Mucosa of rectum (tissue), 2 donors: ENCODE measurements around the gene MACROD2.

Experiments
- H3K27ac ChIP-seq, 2 donors: one replicate each; pipeline ENCODE4 v1.7.0; 2013; ENCODE audit warnings: inconsistent platforms in 2 of 2, low read depth in 2 of 2, low read length in 2 of 2
- H3K27me3 ChIP-seq, 2 donors: one replicate each; pipeline ENCODE4 v1.7.0; 2013; ENCODE audit warnings: low read length in 2 of 2; ENCODE audit not compliant: control insufficient read depth in 2 of 2, insufficient read depth in 2 of 2
- H3K36me3 ChIP-seq, 2 donors: one replicate each; pipeline ENCODE4 v1.7.0; 2013; ENCODE audit warnings: low read length in 2 of 2; ENCODE audit not compliant: control insufficient read depth in 2 of 2, insufficient read depth in 2 of 2
- H3K4me1 ChIP-seq, 2 donors: one replicate each; pipeline ENCODE4 v1.7.0; 2013; ENCODE audit warnings: low read length in 2 of 2, mild to moderate bottlenecking in 1 of 2; ENCODE audit not compliant: control insufficient read depth in 2 of 2, insufficient read depth in 2 of 2
- H3K4me3 ChIP-seq, 2 donors: one replicate each; pipeline ENCODE4 v1.7.0; 2013; ENCODE audit warnings: low read length in 2 of 2
- H3K9ac ChIP-seq, 2 donors: one replicate each; pipeline ENCODE4 v1.7.0; 2013; ENCODE audit warnings: low read length in 2 of 2, low read depth in 1 of 2, mild to moderate bottlenecking in 1 of 2
- H3K9me3 ChIP-seq, 2 donors: one replicate each; pipeline ENCODE4 v1.7.0; 2013; ENCODE audit warnings: low read length in 2 of 2; ENCODE audit not compliant: control insufficient read depth in 2 of 2
- donor health status: healthy.
- donor health status: Normal muscosa, but diverticular disease.

MACROD2 gene

DNA sequence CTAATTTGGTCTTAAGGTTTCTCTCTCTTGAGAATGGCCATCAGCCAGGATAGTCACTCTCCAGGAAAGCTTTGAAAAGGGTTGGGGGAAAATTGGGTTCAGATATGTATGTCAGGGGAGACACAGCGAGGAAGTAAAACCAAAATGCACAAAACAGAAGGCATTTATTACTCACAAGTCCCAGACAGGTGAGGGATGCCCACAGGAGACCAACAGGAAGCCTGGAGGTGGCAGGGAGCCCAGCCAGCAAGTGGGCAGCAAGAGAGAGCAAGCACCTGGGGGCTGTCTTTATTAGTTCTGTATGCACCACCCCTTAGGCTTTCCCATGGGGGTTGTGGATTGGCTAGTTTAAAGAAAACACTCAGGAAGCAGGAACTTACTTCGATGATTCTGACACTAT, 1870.2 kb downstream of the MACROD2 start:
- Histone ChIP-seq H3K9ac (no peak overlapping the region), H3K4me1 (no peaks in the 10 kb centered on the region), H3K36me3 (no peaks in the 10 kb centered on the region), H3K4me3 (no peak overlapping the region), H3K27ac (no peak overlapping the region), H3K9me3 (no peaks in the 10 kb centered on the region), H3K27me3 (no peaks in the 10 kb centered on the region)

DNA sequence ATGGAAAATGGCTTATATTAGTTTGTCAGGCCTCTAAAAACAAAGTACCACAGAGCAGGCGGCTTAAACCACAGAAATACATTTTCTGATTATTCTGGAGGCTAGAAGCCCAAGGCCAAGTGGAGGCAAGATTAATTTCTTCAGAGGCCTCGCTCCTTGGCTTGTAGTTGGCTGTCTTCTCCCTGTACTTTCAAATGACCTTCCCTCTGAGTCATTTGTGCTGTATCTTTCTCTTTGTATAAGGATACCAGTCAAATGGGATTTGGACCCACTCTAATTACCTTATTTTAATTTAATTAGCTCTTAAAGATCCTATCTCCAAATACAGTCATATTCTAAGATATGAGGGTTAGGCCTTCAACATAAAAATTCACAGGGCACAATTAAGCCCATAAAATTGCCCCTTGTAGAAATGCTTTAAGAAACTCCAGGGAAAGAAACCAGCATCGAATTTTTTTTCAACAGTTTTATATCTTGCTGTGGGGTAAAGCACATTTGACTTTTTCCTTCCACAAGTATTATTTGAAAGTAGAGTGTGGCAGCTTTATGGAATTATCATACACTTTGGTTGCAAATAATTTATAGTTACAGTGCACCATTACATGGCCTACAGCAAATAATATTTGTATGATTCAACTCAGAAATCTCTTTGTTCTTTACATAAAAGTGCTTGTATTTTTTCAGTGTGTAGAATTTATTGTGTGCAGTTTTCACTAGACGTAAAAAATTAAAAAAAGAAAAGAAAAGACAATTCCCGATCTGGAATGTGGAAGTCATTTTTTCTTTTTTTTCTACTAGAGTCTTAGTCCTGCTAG, 1871.8 kb downstream of the MACROD2 start:
- H3K4me3 ChIP-seq, result no peak overlapping the region
- no peak overlapping the region for H3K27ac ChIP-seq
- no peaks in the 10 kb centered on the region for H3K27me3 ChIP-seq
- no peaks in the 10 kb centered on the region for H3K9me3 ChIP-seq
- no peak overlapping the region for H3K9ac ChIP-seq
- H3K4me1 ChIP-seq, result no peaks in the 10 kb centered on the region
- no peaks in the 10 kb centered on the region for H3K36me3 ChIP-seq

DNA sequence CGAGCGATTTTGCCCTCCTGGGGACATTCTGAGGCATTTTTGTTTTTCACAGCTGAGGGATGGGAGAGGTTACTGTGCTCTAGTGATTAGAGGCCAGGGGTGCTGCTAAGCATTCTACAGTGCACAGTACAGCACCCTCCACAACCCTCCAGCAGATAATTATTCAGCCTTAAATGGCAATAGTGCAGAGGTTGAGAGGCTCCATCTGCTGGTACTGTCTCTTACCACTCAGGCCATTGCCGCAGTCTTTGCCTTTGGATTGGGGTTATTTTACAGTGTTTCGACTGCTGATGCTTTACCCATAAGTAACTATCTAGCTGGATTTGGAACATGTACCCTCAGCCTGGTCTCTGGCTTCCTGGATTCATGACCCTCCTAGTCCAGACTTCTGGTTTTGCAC, 1872.6 kb downstream of the MACROD2 start:
- Histone ChIP-seq H3K9ac (no peak overlapping the region), H3K4me1 (no peaks in the 10 kb centered on the region), H3K36me3 (no peaks in the 10 kb centered on the region), H3K27ac (no peak overlapping the region), H3K27me3 (no peaks in the 10 kb centered on the region), H3K9me3 (no peaks in the 10 kb centered on the region), H3K4me3 (no peak overlapping the region)

DNA sequence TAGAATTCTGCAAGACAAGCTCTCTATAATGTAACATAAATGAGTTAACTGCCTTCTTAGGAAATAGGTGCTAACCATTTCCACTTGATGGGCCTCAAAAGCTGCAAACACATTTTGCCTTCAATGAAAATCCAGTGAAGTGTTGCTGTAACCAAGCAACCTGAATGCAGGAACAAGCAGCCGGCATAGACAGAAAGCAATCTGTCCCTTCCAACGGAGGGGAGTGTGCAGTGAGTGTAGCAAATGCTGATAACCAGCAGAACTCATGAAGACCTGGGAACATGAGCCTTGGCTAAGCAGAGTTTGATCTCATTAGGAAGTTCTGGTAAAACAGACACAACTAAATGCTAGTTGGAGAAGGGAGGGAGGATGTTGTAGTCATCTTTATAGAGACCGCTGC, 1880.1 kb downstream of the MACROD2 start:
- Histone ChIP-seq H3K4me3 (no peak overlapping the region), H3K9me3 (no peaks in the 10 kb centered on the region), H3K36me3 (no peaks in the 10 kb centered on the region), H3K9ac (no peak overlapping the region), H3K27me3 (no peaks in the 10 kb centered on the region), H3K27ac (no peak overlapping the region), H3K4me1 (no peaks in the 10 kb centered on the region)

DNA sequence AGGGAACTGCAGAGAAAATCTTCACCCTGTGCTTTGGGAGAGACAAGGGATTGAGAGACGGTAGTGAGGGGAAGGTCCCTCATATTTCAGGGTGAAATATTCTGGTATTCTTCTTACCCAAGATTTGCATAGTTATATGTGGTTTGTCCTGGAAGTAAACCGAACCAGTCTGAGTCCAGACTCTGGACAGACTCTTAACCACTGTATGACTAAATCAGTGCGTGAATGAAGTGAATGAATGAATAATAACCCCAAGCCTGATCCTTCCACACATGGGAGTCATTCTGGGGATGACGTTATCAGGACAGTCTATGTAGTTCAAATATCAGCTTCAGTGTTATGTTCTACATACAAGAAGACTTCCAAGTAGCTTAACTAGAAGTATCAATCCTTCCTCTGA, 1887.2 kb downstream of the MACROD2 start:
- H3K9me3 ChIP-seq, result no peaks in the 10 kb centered on the region
- H3K36me3 ChIP-seq, result no peaks in the 10 kb centered on the region
- no peak overlapping the region for H3K27ac ChIP-seq
- no peaks in the 10 kb centered on the region for H3K4me1 ChIP-seq
- no peak overlapping the region for H3K9ac ChIP-seq
- H3K27me3 ChIP-seq, result no peaks in the 10 kb centered on the region
- H3K4me3 ChIP-seq, result no peak overlapping the region

DNA sequence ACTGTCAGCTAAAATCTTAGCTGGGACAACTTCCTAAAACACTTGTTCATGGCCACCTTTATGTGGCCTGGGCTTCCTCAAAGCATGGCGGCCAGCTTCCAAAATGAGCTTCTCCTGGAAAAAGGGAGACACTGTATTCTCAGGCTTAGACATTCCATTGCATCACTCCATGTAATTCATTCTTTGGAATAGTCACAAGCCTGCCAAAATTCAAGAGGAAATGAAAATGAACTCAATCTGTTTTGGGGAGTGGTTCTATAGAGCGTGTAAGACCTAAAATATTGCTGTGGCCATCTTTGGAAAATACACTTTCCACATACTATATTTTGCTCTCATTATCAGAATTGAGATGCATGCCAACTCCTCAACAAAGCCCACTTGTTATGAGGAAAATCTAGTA, 1890.9 kb downstream of the MACROD2 start:
- H3K27ac ChIP-seq, result no peak overlapping the region
- H3K27me3 ChIP-seq, result no peaks in the 10 kb centered on the region

DNA sequence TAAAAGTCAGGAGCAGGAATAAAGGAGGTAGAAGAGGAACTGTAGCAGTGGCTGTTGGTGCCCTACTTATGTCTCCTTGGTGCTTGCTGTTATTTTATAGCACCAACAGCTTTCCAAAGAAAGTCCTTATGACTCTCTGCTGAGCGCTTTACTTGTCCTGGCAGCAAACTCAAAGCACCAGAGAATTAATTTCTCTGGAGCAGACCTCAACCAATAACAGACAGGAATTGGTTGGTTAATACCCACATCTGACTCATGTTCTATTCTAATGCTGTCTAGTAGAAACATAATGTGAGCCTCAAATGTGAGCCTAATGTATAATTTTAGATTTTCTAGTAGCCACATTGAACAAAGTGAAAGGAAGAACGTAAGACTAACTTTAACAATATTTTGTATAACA, 1892.1 kb downstream of the MACROD2 start:
- Histone ChIP-seq H3K4me3 (no peak overlapping the region), H3K9me3 (no peaks in the 10 kb centered on the region), H3K27ac (no peak overlapping the region), H3K36me3 (no peaks in the 10 kb centered on the region), H3K9ac (no peak overlapping the region), H3K27me3 (no peaks in the 10 kb centered on the region), H3K4me1 (no peaks in the 10 kb centered on the region)

More for the DNA sequence above, 1890.9 kb downstream of the MACROD2 start:
- Histone ChIP-seq H3K4me1 (no peaks in the 10 kb centered on the region), H3K36me3 (no peaks in the 10 kb centered on the region), H3K4me3 (no peak overlapping the region), H3K9me3 (no peaks in the 10 kb centered on the region), H3K9ac (no peak overlapping the region)

DNA sequence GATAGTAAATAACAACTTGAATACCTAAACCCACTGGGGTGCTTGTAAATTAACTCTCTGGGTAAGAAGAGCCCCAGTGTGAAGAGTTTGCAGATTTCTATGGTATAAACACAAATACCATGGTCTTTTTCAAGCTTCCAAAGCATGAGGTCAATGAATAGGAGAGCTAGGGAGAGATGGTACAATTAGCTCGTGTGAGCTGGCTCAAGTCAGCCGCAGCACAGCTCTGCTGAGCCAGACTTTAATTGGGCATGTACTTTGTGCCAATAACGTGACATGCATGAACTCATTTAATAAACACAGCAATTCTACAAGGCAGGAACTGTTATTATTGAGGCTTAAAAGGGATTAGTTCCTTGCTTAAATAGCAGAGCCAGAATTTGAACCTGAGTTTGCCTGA, 1893.7 kb downstream of the MACROD2 start:
- Histone ChIP-seq H3K4me3 (no peak overlapping the region), H3K36me3 (no peaks in the 10 kb centered on the region), H3K27ac (no peak overlapping the region), H3K9ac (no peak overlapping the region), H3K27me3 (no peaks in the 10 kb centered on the region), H3K9me3 (no peaks in the 10 kb centered on the region), H3K4me1 (no peaks in the 10 kb centered on the region)

DNA sequence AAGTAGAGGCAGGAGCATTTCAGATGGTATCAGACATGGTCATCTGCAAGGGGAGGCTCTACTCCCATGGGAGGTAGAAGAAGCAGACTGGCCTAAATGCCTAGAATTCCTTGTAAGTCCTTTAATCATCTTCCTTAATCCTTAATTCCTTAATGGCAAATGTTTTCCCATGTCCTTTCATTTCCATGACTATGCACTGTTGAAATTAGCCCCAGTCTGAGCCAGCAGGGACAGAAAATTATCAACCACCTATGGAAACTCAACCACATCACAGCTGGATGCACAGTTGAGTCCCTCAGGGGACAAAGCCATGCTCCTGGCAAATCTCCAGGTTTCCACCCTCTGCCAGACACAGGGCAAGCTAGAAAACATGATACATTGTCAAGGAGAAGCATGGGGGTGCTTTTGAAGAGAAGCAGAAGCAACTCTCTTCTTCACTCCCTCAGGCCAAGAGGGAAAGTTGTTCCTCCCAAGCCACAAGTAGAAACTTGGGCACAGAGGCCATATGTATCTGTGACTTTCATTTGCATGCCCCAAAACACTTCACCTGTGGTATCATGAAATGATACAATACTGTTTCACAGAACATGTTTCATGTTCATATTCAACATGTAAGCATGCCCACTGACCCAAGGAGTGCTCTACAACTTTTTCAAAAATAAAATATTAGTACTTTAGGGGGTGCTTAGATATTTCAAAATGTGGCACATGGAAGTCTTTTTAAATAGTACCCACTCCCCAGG, 1894.4 kb downstream of the MACROD2 start:
- no peak overlapping the region for H3K9ac ChIP-seq
- no peaks in the 10 kb centered on the region for H3K36me3 ChIP-seq

DNA sequence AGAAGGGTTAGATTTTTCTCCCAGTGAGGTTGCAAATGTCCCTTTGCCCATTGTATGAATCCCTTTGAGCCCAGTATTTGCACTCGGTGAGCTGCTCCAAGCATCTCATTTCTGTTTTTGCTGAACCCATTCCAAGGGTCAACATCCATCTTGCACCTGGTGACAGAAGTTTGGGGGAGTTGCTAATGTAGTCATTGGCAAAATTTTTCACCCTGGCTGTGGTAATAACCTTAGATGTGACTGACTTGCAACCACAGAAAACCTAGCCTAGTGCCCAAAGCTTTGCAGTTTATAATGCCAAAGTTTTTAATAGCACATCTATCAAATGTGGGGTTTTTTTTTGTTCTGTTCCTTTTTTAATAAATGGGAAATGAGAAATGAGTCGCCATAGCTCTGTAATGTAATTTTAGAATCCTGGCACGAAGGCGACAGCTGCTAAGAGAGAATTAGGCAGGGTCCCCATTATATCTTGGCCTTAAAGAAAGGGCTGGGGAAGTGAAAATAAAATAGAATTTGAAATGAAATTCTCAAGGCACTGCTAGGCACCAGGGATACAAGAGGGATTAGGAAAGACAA, 1895.2 kb downstream of the MACROD2 start:
- H3K4me3 ChIP-seq, result no peak overlapping the region
- H3K9me3 ChIP-seq, result no peaks in the 10 kb centered on the region
- H3K36me3 ChIP-seq, result no peaks in the 10 kb centered on the region
- no peaks in the 10 kb centered on the region for H3K4me1 ChIP-seq
- no peaks in the 10 kb centered on the region for H3K27me3 ChIP-seq
- no peak overlapping the region for H3K9ac ChIP-seq
- H3K27ac ChIP-seq, result no peak overlapping the region

More for the DNA sequence above, 1894.4 kb downstream of the MACROD2 start:
- no peak overlapping the region for H3K4me3 ChIP-seq
- H3K9me3 ChIP-seq, result no peaks in the 10 kb centered on the region
- H3K27ac ChIP-seq, result no peak overlapping the region
- H3K27me3 ChIP-seq, result no peaks in the 10 kb centered on the region
- H3K4me1 ChIP-seq, result no peaks in the 10 kb centered on the region
